IMR-90 (cell line): Measurements from ENCODE around the gene CST3. TPM values are rescaled to one million over a fixed set of nuclear protein-coding genes. Genes with fewer than 3 reads are reported as not detected.
A peak's percentile ranks its signal among the peaks of the same experiment; 100 is the strongest.

Experiments used
- ATAC-seq: fragments of 200-7000 bp; cut with Tn5 transposase; 2 replicates; pipeline ENCODE4 v1.9.1; 2020; ENCODE audit warnings: low read depth, mild to moderate bottlenecking, moderate library complexity
- BruUV-seq: library from RNA; stranded (reverse); fragments of 400-500 nt; replicated peaks from 2 replicates; lab custom pipeline; 2021; lab: Mats Ljungman, UMichigan
- CTCF ChIA-PET: fragments of 300-600 bp; formaldehyde crosslinking; extraction: SDS; loops from one replicate; lab custom pipeline; 2021; ENCODE audit warnings: antibody characterized with exemption; lab: Yijun Ruan, JAX
- POLR2A ChIA-PET: fragments of 300-600 bp; sonication (Branson Sonifier 250); formaldehyde crosslinking; loops from one replicate; lab custom pipeline; 2022; ENCODE audit warnings: antibody characterized with exemption; ENCODE audit not compliant: unreplicated experiment; lab: Charles Lee
- DNase-seq: peaks from one replicate; pipeline ENCODE4 v3.0.0; 2013
- H2AFZ ChIP-seq: replicated peaks from 2 replicates; pipeline ENCODE3; 2013; ENCODE audit warnings: low read length, mild to moderate bottlenecking; ENCODE audit not compliant: poor library complexity
- H2AK5ac ChIP-seq: 2 replicates; pipeline ENCODE4 v1.6.1; 2013; ENCODE audit warnings: low read depth, low read length, inconsistent platforms
- H2AK9ac ChIP-seq: replicated peaks from 2 replicates; pipeline ENCODE3; 2013; ENCODE audit warnings: mild to moderate bottlenecking, low read depth, low read length, moderate library complexity; ENCODE audit not compliant: poor library complexity
- H2BK120ac ChIP-seq: 2 replicates; pipeline ENCODE4 v1.6.1; 2013; ENCODE audit warnings: low read depth, low read length, inconsistent platforms
- H2BK15ac ChIP-seq: 3 replicates; pipeline ENCODE4 v1.6.1; 2013; ENCODE audit warnings: low read depth, low read length, inconsistent platforms
- H2BK20ac ChIP-seq: 2 replicates; pipeline ENCODE4 v1.6.1; 2013; ENCODE audit warnings: low read depth, mild to moderate bottlenecking, inconsistent platforms, low read length, moderate library complexity
- H2BK5ac ChIP-seq: 2 replicates; pipeline ENCODE4 v1.6.1; 2013; ENCODE audit warnings: mild to moderate bottlenecking, low read depth, low read length, inconsistent platforms; ENCODE audit not compliant: poor library complexity, severe bottlenecking
- H3K14ac ChIP-seq: replicated peaks from 2 replicates; pipeline ENCODE4 v1.6.1; 2013; ENCODE audit warnings: low read depth, low read length, inconsistent platforms
- H3K18ac ChIP-seq: 2 replicates; pipeline ENCODE4 v1.6.1; 2013; ENCODE audit warnings: low read depth, low read length, control low read depth
- H3K23ac ChIP-seq: 2 replicates; pipeline ENCODE4 v1.6.1; 2013; ENCODE audit warnings: low read depth, low read length, inconsistent platforms
- H3K27ac ChIP-seq: 2 replicates; pipeline ENCODE4 v1.5.1; 2013; ENCODE audit warnings: mild to moderate bottlenecking, control low read depth, low read length; ENCODE audit not compliant: insufficient read depth
- H3K27me3 ChIP-seq: 2 replicates; pipeline ENCODE4 v1.6.1; 2013; ENCODE audit warnings: low read length; ENCODE audit not compliant: control insufficient read depth, insufficient read depth
- H3K36me3 ChIP-seq: 2 replicates; pipeline ENCODE4 v1.6.1; 2013; ENCODE audit warnings: low read length, mixed read lengths; ENCODE audit not compliant: control insufficient read depth, insufficient read depth
- H3K4ac ChIP-seq: 2 replicates; pipeline ENCODE4 v1.6.1; 2013; ENCODE audit warnings: low read depth, low read length, inconsistent platforms
- H3K4me1 ChIP-seq: 2 replicates; pipeline ENCODE4 v1.6.1; 2013; ENCODE audit warnings: low read length, mixed read lengths; ENCODE audit not compliant: control insufficient read depth, insufficient read depth
- H3K4me2 ChIP-seq: 2 replicates; pipeline ENCODE4 v1.6.1; 2013; ENCODE audit warnings: low read depth, mild to moderate bottlenecking, control low read depth, low read length, moderate library complexity
- H3K4me3 ChIP-seq: 2 replicates; pipeline ENCODE4 v1.5.1; 2013; ENCODE audit warnings: low read depth, mild to moderate bottlenecking, control low read depth, low read length, moderate library complexity; ENCODE audit not compliant: insufficient read depth
- H3K56ac ChIP-seq: 2 replicates; pipeline ENCODE4 v1.6.1; 2013; ENCODE audit warnings: low read length, inconsistent platforms; ENCODE audit not compliant: insufficient read depth; ENCODE audit errors: extremely low read depth
- H3K79me1 ChIP-seq, 2 experiments: 2 replicates each; pipeline ENCODE4 v1.6.1; 2013; ENCODE audit warnings: low read length in 2 of 2, inconsistent platforms in 1 of 2, low read depth in 1 of 2
- H3K9ac ChIP-seq: 2 replicates; pipeline ENCODE4 v1.6.1; 2013; ENCODE audit warnings: low read depth, low read length, control low read depth
- H3K9me1 ChIP-seq: 2 replicates; pipeline ENCODE4 v1.6.1; 2013; ENCODE audit warnings: low read length, inconsistent platforms; ENCODE audit not compliant: insufficient read depth
- H3K9me3 ChIP-seq: 2 replicates; pipeline ENCODE4 v1.6.1; 2013; ENCODE audit warnings: low read length; ENCODE audit not compliant: control insufficient read depth, insufficient read depth
- H4K20me1 ChIP-seq: 2 replicates; pipeline ENCODE4 v1.6.1; 2013; ENCODE audit warnings: low read length, inconsistent platforms; ENCODE audit not compliant: insufficient read depth
- H4K5ac ChIP-seq: 2 replicates; pipeline ENCODE4 v1.6.1; 2013; ENCODE audit warnings: mild to moderate bottlenecking, low read depth, low read length, control low read depth
- H4K8ac ChIP-seq, 2 experiments: 2 replicates each; pipeline ENCODE4 v1.6.1; 2013; ENCODE audit warnings: low read depth in 2 of 2, low read length in 2 of 2, control low read depth in 1 of 2, inconsistent platforms in 1 of 2
- H4K91ac ChIP-seq: 2 replicates; pipeline ENCODE4 v1.6.1; 2013; ENCODE audit warnings: low read depth, low read length, inconsistent platforms; ENCODE audit not compliant: insufficient read depth
- BHLHE40 ChIP-seq: fragments of 150-350 bp; IDR thresholded peaks from 2 replicates; pipeline ENCODE4 v1.6.1; 2016; ENCODE audit warnings: mild to moderate bottlenecking, low read depth, low read length
- CEBPB ChIP-seq: IDR thresholded peaks from 2 replicates; pipeline ENCODE4 v1.6.1; 2012; ENCODE audit warnings: low read depth, low read length, improper control_type of control experiment
- CHD1 ChIP-seq: IDR thresholded peaks from 2 replicates; pipeline ENCODE4 v1.6.1; 2012; ENCODE audit warnings: low read depth, low read length, improper control_type of control experiment
- CTCF ChIP-seq: conservative IDR thresholded peaks from 2 replicates; pipeline ENCODE4 v1.5.1; 2012; ENCODE audit warnings: mild to moderate bottlenecking, low read depth, low read length, improper control_type of control experiment
- ELK1 ChIP-seq: fragments of 150-350 bp; IDR thresholded peaks from 2 replicates; pipeline ENCODE4 v1.6.1; 2016; ENCODE audit warnings: low read depth, mild to moderate bottlenecking, low read length, moderate library complexity, borderline replicate concordance
- FOS ChIP-seq: fragments of 150-350 bp; IDR thresholded peaks from 2 replicates; pipeline ENCODE4 v1.6.1; 2016; ENCODE audit warnings: low read depth, low read length
- MAZ ChIP-seq: IDR thresholded peaks from 2 replicates; pipeline ENCODE4 v1.6.1; 2012; ENCODE audit warnings: low read depth, mild to moderate bottlenecking, low read length, improper control_type of control experiment, moderate library complexity, borderline replicate concordance
- MXI1 ChIP-seq: IDR thresholded peaks from 2 replicates; pipeline ENCODE4 v1.6.1; 2012; ENCODE audit warnings: low read depth, mild to moderate bottlenecking, low read length, moderate library complexity, borderline replicate concordance
- NFE2L2 ChIP-seq: fragments of 150-350 bp; IDR thresholded peaks from 2 replicates; pipeline ENCODE4 v1.6.1; 2016; ENCODE audit warnings: low read depth, mild to moderate bottlenecking, low read length
- RAD21 ChIP-seq: IDR thresholded peaks from 2 replicates; pipeline ENCODE4 v1.6.1; 2012; ENCODE audit warnings: low read length, improper control_type of control experiment
- RCOR1 ChIP-seq: IDR thresholded peaks from 2 replicates; pipeline ENCODE4 v1.6.1; 2012; ENCODE audit warnings: mild to moderate bottlenecking, low read length, improper control_type of control experiment; ENCODE audit not compliant: insufficient replicate concordance
- RFX5 ChIP-seq: IDR thresholded peaks from 2 replicates; pipeline ENCODE4 v1.8.0; 2012; ENCODE audit warnings: low read depth, mild to moderate bottlenecking, low read length, moderate library complexity
- SMC3 ChIP-seq: fragments of 150-350 bp; IDR thresholded peaks from 2 replicates; pipeline ENCODE4 v1.6.1; 2016; ENCODE audit warnings: low read depth, mild to moderate bottlenecking, antibody characterized with exemption, low read length, moderate library complexity
- WGBS, 2 experiments: methylation state at CpG; one replicate each; pipeline versions ENCODE4 v1.1.5 to v1.1.7; 2013; ENCODE audit warnings: missing lambda C conversion rate in 2 of 2; ENCODE audit not compliant: insufficient read length in 1 of 2; ENCODE audit errors: extremely low coverage in 2 of 2; 5-methylcytosine and 5-hydroxymethylcytosine counted together
- dilution Hi-C: fragments of 300-500 bp; cut with HindIII; formaldehyde crosslinking; loops from one replicate; pipeline ENCODE4 v1.14.3; 2018; ENCODE audit warnings: low sequenced_read_pairs; ENCODE audit not compliant: unreplicated experiment
- in situ Hi-C: fragments of 300-500 bp; cut with MboI; formaldehyde crosslinking; loops from 3 replicates; pipeline ENCODE4 v1.14.3; 2019; ENCODE audit warnings: low sequenced_read_pairs, inconsistent platforms, mixed read lengths
- intact Hi-C: fragments of 100-400 bp; cut with micrococcal nuclease; formaldehyde crosslinking; loops from 2 replicates; pipeline ENCODE4 v1.10.0; 2022
- polyA plus RNA-seq, 3 experiments: library from polyadenylated mRNA; depleted of rRNA; stranded (reverse); fragments of >200 nt; gene quantifications; 2 replicates each; pipeline ENCODE4 v1.2.3, GENCODE V29; 2012; ENCODE audit warnings: low replicate concordance in 1 of 3
- total RNA-seq: library from RNA; depleted of rRNA; stranded (reverse); fragments of >200 nt; gene quantifications from 2 replicates; pipeline ENCODE4 v1.2.3, GENCODE V29; 2012

The CST3 gene
- total and polyA plus RNA-seq, 2 of the 4 experiments (the other 2 are of a cell fraction) = 26.0 to 471 TPM

GRCh38 chr20:23640671-23641667, 3.2 kb upstream of the CST3 start:
- ChIA-PET POLR2A (no interaction called here), CTCF (no interaction called here)
- Histone ChIP-seq H3K9me3 (no peaks in the 10 kb centered on the region), H3K4me3 (no peak overlapping the region), H3K36me3 (no peaks in the 10 kb centered on the region), H3K4me2 (no peak overlapping the region), H2BK120ac (no peak overlapping the region), H3K27me3 (no peaks in the 10 kb centered on the region), H3K79me1 (peaks cover 5 to 11% of the 10 kb centered on the region in 2 experiments; a peak in 3 of 4 replicates), H3K56ac (no peak overlapping the region), H3K4ac (no peak overlapping the region), H3K23ac (no peak overlapping the region), H2AK5ac (no peak overlapping the region), H3K4me1 (peaks cover 11% of the 10 kb centered on the region), H3K9me1 (peaks cover 6% of the 10 kb centered on the region), H3K18ac (no peak overlapping the region), H3K14ac (no peak overlapping the region), H4K5ac (no peak overlapping the region), H3K9ac (no peak overlapping the region), H4K91ac (no peak overlapping the region), H4K20me1 (no peaks in the 10 kb centered on the region; the same call in 1 of the 2 replicates), H2AK9ac (no peak overlapping the region), H4K8ac (no peak overlapping the region), H2BK5ac (no peak overlapping the region), H2AFZ (peak overlapping the region; percentile 5), H2BK20ac (no peak overlapping the region), H2BK15ac (no peak overlapping the region), H3K27ac (no peak overlapping the region)
- ATAC-seq (no peak), DNase-seq (no peak)
- no TSS peak for BruUV-seq
- intact Hi-C loops (no loop called here), in situ Hi-C loops (loop anchor here (25.0 kb wide), 2 partner anchors 1621 to 1771 kb away; partner anchors contain the start of gene GINS1), dilution Hi-C loops (no loop called here)
- TF ChIP-seq SMC3 = no peak
- TF ChIP-seq MXI1 = no peak
- no peak for TF ChIP-seq NFE2L2
- no peak for TF ChIP-seq RAD21
- TF ChIP-seq BHLHE40 = no peak
- no peak for TF ChIP-seq CEBPB
- TF ChIP-seq ELK1 = no peak
- TF ChIP-seq FOS = no peak
- TF ChIP-seq RFX5 = no peak
- no peak for TF ChIP-seq MAZ
- TF ChIP-seq RCOR1 = no peak
- no peak for TF ChIP-seq CTCF
- TF ChIP-seq CHD1 = no peak
- WGBS, 2 experiments = 74% methylated on average over 5 of the region's 11 CpGs; no CpG with 5 or more reads in 1 of the 2 experiments
